ENCODE data around the gene TPP2. TPM values are rescaled to one million over a fixed set of nuclear protein-coding genes. Genes with fewer than 3 reads are reported as not detected.

TPP2 gene
- total and polyA plus RNA-seq, 3 donors from 2014 or later = 86.2 to 171 (median 112) TPM

GRCh38 chr13:102704238-102705058, 107.7 kb downstream of the TPP2 start:
- H3K36me3 ChIP-seq (ENCODE audit: low read depth, missing control alignments) = no peaks in the 10 kb centered on the region
- no peak overlapping the region for H3K27ac ChIP-seq
- TF ChIP-seq POLR2A (IDR thresholded peaks at IDR 0.05) (no peak), CTCF (IDR thresholded peaks at IDR 0.05) (no peak)
- H3K4me1 ChIP-seq = no peaks in the 10 kb centered on the region
- H3K4me3 ChIP-seq = no peak overlapping the region
- DNase-seq = no peak
- no peaks in the 10 kb centered on the region for H3K9me3 ChIP-seq
- WGBS, 2 donors = 87 to 90% methylated on average over 6 of the region's 6 CpGs
- no peaks in the 10 kb centered on the region for H3K27me3 ChIP-seq
- intact Hi-C loops (cut with DNase I; ENCODE audit: low total_unique reads) = no loop called here

DNA sequence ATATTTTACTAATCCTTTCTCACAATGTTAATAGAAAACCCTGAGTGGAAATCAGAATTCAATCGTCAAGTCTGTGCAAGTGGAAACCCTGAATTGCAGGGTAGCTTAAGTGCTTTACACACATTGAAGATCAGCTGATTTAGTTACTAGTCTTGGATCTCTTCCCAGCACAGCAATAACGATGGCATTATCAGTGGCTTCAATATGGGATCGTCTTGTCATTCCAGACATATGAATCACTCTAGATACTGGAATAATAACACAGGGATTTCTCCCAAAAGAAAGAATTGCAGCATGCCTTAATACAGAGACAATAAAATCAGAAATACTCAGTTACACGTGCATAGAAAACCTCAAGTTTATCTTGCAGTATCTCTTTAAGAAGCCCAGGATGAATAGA, 110.7 kb downstream of the TPP2 start:
- H3K27ac ChIP-seq = no peak overlapping the region
- H3K27me3 ChIP-seq = no peaks in the 10 kb centered on the region
- TF ChIP-seq CTCF (IDR thresholded peaks at IDR 0.05) (no peak), POLR2A (IDR thresholded peaks at IDR 0.05) (no peak)
- H3K4me1 ChIP-seq = no peaks in the 10 kb centered on the region
- no peak overlapping the region for H3K4me3 ChIP-seq
- intact Hi-C loops (cut with DNase I; ENCODE audit: low total_unique reads) = no loop called here
- H3K36me3 ChIP-seq (ENCODE audit: low read depth, missing control alignments) = no peaks in the 10 kb centered on the region
- DNase-seq = no peak
- WGBS, 2 donors = 26 to 31% methylated on average over 4 of the region's 4 CpGs
- no peaks in the 10 kb centered on the region for H3K9me3 ChIP-seq

DNA sequence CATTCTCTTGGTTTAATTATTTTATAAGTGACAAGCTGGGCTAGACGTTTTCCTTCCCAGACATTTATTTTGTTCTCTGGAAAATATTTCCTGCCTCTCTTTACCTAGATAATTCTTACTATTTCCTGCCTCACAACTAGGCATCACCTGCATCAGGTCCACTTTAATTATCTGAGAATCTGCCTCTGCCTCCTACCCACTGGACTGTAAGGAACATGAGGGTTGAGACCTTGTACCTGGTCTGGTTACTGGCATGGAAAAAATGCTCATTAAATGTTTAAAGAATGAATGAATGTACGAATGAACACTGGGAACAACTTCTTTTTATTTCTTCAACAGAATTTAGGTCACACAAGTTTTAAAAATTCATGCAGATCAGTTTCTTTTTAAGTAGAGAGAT, 111.4 kb downstream of the TPP2 start:
- intact Hi-C loops (cut with DNase I; ENCODE audit: low total_unique reads) = no loop called here
- WGBS, 2 donors = 60 to 71% methylated on average over 2 of the region's 2 CpGs
- H3K4me3 ChIP-seq = no peak overlapping the region
- no peaks in the 10 kb centered on the region for H3K9me3 ChIP-seq
- TF ChIP-seq CTCF (IDR thresholded peaks at IDR 0.05) = no peak
- no peak for TF ChIP-seq POLR2A (IDR thresholded peaks at IDR 0.05)
- no peaks in the 10 kb centered on the region for H3K27me3 ChIP-seq
- no peak overlapping the region for H3K27ac ChIP-seq
- H3K36me3 ChIP-seq (ENCODE audit: low read depth, missing control alignments) = no peaks in the 10 kb centered on the region
- H3K4me1 ChIP-seq = no peaks in the 10 kb centered on the region
- no peak for DNase-seq

GRCh38 chr13:102708991-102709390, 112.2 kb downstream of the TPP2 start:
- Histone ChIP-seq H3K36me3 (ENCODE audit: low read depth, missing control alignments) (no peaks in the 10 kb centered on the region), H3K4me1 (no peaks in the 10 kb centered on the region), H3K27ac (no peak overlapping the region), H3K27me3 (no peaks in the 10 kb centered on the region), H3K9me3 (no peaks in the 10 kb centered on the region), H3K4me3 (no peak overlapping the region)
- DNase-seq = no peak
- TF ChIP-seq POLR2A (IDR thresholded peaks at IDR 0.05) (no peak), CTCF (IDR thresholded peaks at IDR 0.05) (no peak)
- intact Hi-C loops (cut with DNase I; ENCODE audit: low total_unique reads) = no loop called here
- WGBS, 2 donors = 90 to 95% methylated on average over 2 of the region's 2 CpGs

DNA sequence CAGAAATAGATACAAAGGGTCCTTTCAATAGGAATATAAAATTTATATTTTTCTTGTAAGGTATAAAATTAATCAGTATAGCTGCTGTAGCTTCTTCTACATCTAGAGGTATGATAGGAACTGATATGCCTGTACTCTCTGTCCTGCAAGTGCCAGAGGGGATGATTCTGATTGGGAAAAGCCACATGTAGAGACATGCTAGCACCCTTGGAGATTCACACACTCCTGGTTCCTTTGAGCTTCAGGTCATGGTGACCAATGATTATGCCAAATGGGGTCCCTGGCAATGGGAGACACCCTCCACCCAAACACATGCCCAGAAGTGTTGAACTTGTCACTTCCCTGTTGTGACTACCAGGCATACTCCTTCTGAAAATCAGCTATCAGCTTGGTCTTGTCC, 112.8 kb downstream of the TPP2 start:
- H3K4me1 ChIP-seq = no peaks in the 10 kb centered on the region
- TF ChIP-seq POLR2A (IDR thresholded peaks at IDR 0.05) (no peak), CTCF (IDR thresholded peaks at IDR 0.05) (no peak)
- no peak overlapping the region for H3K4me3 ChIP-seq
- no peaks in the 10 kb centered on the region for H3K9me3 ChIP-seq
- H3K27me3 ChIP-seq = no peaks in the 10 kb centered on the region
- intact Hi-C loops (cut with DNase I; ENCODE audit: low total_unique reads) = no loop called here
- DNase-seq = no peak
- H3K27ac ChIP-seq = no peak overlapping the region
- no peaks in the 10 kb centered on the region for H3K36me3 ChIP-seq (ENCODE audit: low read depth, missing control alignments)

Measured in testis (tissue), 3 donors.